Measurements from ENCODE around the gene EIF2B4.

The EIF2B4 gene

GRCh38 chr2:27370026-27370815 is at the start of gene EIF2B4, which contains the start of gene SNX17:
Gene EIF2B4, minus strand, starts transcription at chr2:27370338. Its CDS starts 24 bp downstream, at chr2:27370314.
Gene SNX17, plus strand, starts transcription at chr2:27370616. Its CDS starts 128 bp downstream, at chr2:27370744.
- DNase-seq = peak; percentile 99

GRCh38 chr2:27416151-27416550 is 46.0 kb upstream of the EIF2B4 start:
- no peak for DNase-seq

GRCh38 chr2:27412419-27413152 is 42.4 kb upstream of the EIF2B4 start:
- no peak for DNase-seq

GRCh38 chr2:27409321-27410073 is 39.4 kb upstream of the EIF2B4 start, which contains the start of gene PPM1G:
Gene PPM1G, minus strand, starts transcription at chr2:27409591. Its CDS starts 169 bp downstream, at chr2:27409422.
- peak; percentile 97 for DNase-seq

- DNase-seq = peak; percentile 39
Measured at GRCh38 chr2:27408601-27409320, 38.6 kb upstream of the EIF2B4 start.

- no peak for DNase-seq
Measured at GRCh38 chr2:27407798-27408491, 37.8 kb upstream of the EIF2B4 start.

- DNase-seq = no peak
Measured at GRCh38 chr2:27400348-27401135, 30.4 kb upstream of the EIF2B4 start.

GRCh38 chr2:27398962-27399361 is 28.8 kb upstream of the EIF2B4 start:
- DNase-seq = no peak

- DNase-seq = no peak
Measured at GRCh38 chr2:27393225-27393624, 23.1 kb upstream of the EIF2B4 start.

GRCh38 chr2:27390822-27391679 is 20.9 kb upstream of the EIF2B4 start:
- DNase-seq = no peak

- no peak for DNase-seq
Measured at GRCh38 chr2:27381577-27382181, 11.5 kb upstream of the EIF2B4 start.

- DNase-seq = peak; percentile 90
Measured at GRCh38 chr2:27380626-27381545, 10.7 kb upstream of the EIF2B4 start, which contains the start of gene ZNF513. Gene ZNF513, minus strand, starts transcription at chr2:27380734. Its CDS starts 208 bp downstream, at chr2:27380526.

- no peak for DNase-seq
Measured at GRCh38 chr2:27379836-27380625, 9.9 kb upstream of the EIF2B4 start.

GRCh38 chr2:27379383-27379835 is 9.3 kb upstream of the EIF2B4 start:
- DNase-seq = no peak

GRCh38 chr2:27378809-27379290 is 8.7 kb upstream of the EIF2B4 start:
- DNase-seq = no peak

GRCh38 chr2:27378096-27378808 is 8.1 kb upstream of the EIF2B4 start:
- no peak for DNase-seq
